ENCODE data around the gene HHATL. TPM values are rescaled to one million over a fixed set of nuclear protein-coding genes. Genes with fewer than 3 reads are reported as not detected.

Gene HHATL
- polyA plus RNA-seq (2012; ENCODE audit: low read depth, missing spikeins), result not detected

GRCh38 chr3:42702066-42702951 is at the start of gene HHATL:
TSS of gene HHATL (minus strand) at chr3:42702798. CDS start at chr3:42700826, 1,972 bp downstream.
- no peak for FAIRE-seq
- peak; percentile 14 for DNase-seq (ENCODE audit: insufficient read length, low spot score)
- TF ChIP-seq SPI1 (IDR thresholded peaks at IDR 0.05; ENCODE audit: low read depth, low read length) (no peak), POLR2A (IDR thresholded peaks at IDR 0.05; ENCODE audit: low read depth, low read length) (no peak), POU2F2 (IDR thresholded peaks at IDR 0.05; ENCODE audit: low read depth, low read length) (no peak)

GRCh38 chr3:42751609-42752008 is 49.0 kb upstream of the HHATL start:
- TF ChIP-seq POLR2A (IDR thresholded peaks at IDR 0.05; ENCODE audit: low read depth, low read length) (no peak), PAX5 (IDR thresholded peaks at IDR 0.05; ENCODE audit: insufficient read depth, low read length, severe bottlenecking) (no peak), POU2F2 (IDR thresholded peaks at IDR 0.05; ENCODE audit: low read depth, low read length) (no peak), TAF1 (IDR thresholded peaks at IDR 0.05; ENCODE audit: low read depth, low read length) (no peak)
- FAIRE-seq, result no peak
- DNase-seq (ENCODE audit: insufficient read length, low spot score), result no peak

- FAIRE-seq (no peak), DNase-seq (ENCODE audit: insufficient read length, low spot score) (no peak)
- TF ChIP-seq POLR2AphosphoS5 (IDR thresholded peaks at IDR 0.05; ENCODE audit: low read depth, low read length) (no peak), TAF1 (IDR thresholded peaks at IDR 0.05; ENCODE audit: low read depth, low read length) (no peak), PAX5 (IDR thresholded peaks at IDR 0.05; ENCODE audit: insufficient read depth, low read length, severe bottlenecking) (no peak), SPI1 (IDR thresholded peaks at IDR 0.05; ENCODE audit: low read depth, low read length) (no peak), POU2F2 (IDR thresholded peaks at IDR 0.05; ENCODE audit: low read depth, low read length) (no peak), POLR2A (IDR thresholded peaks at IDR 0.05; ENCODE audit: low read depth, low read length) (no peak)
Observed at GRCh38 chr3:42750834-42751233, 48.2 kb upstream of the HHATL start.

GRCh38 chr3:42749753-42750231 is 47.2 kb upstream of the HHATL start:
- TF ChIP-seq TAF1 (IDR thresholded peaks at IDR 0.05; ENCODE audit: low read depth, low read length) (no peak), POLR2A (IDR thresholded peaks at IDR 0.05; ENCODE audit: low read depth, low read length) (no peak), POU2F2 (IDR thresholded peaks at IDR 0.05; ENCODE audit: low read depth, low read length) (no peak), POLR2AphosphoS5 (IDR thresholded peaks at IDR 0.05; ENCODE audit: low read depth, low read length) (no peak), PAX5 (IDR thresholded peaks at IDR 0.05; ENCODE audit: insufficient read depth, low read length, severe bottlenecking) (no peak), SPI1 (IDR thresholded peaks at IDR 0.05; ENCODE audit: low read depth, low read length) (no peak)
- FAIRE-seq (no peak), DNase-seq (ENCODE audit: insufficient read length, low spot score) (peak; percentile 39)

GRCh38 chr3:42749025-42749752 is 46.6 kb upstream of the HHATL start:
- no peak for DNase-seq (ENCODE audit: insufficient read length, low spot score)

GRCh38 chr3:42747581-42747980 is 45.0 kb upstream of the HHATL start:
- no peak for FAIRE-seq
- TF ChIP-seq PAX5 (IDR thresholded peaks at IDR 0.05; ENCODE audit: insufficient read depth, low read length, severe bottlenecking), result no peak
- TF ChIP-seq POLR2AphosphoS5 (IDR thresholded peaks at IDR 0.05; ENCODE audit: low read depth, low read length), result no peak
- TF ChIP-seq POU2F2 (IDR thresholded peaks at IDR 0.05; ENCODE audit: low read depth, low read length), result no peak
- TF ChIP-seq POLR2A (IDR thresholded peaks at IDR 0.05; ENCODE audit: low read depth, low read length), result no peak
- TF ChIP-seq SPI1 (IDR thresholded peaks at IDR 0.05; ENCODE audit: low read depth, low read length), result no peak
- no peak for TF ChIP-seq TAF1 (IDR thresholded peaks at IDR 0.05; ENCODE audit: low read depth, low read length)

More at GRCh38 chr3:42749025-42749752, 46.6 kb upstream of the HHATL start:
- no peak for TF ChIP-seq SPI1 (IDR thresholded peaks at IDR 0.05; ENCODE audit: low read depth, low read length)
- TF ChIP-seq POLR2AphosphoS5 (IDR thresholded peaks at IDR 0.05; ENCODE audit: low read depth, low read length), result no peak
- no peak for TF ChIP-seq POU2F2 (IDR thresholded peaks at IDR 0.05; ENCODE audit: low read depth, low read length)
- TF ChIP-seq PAX5 (IDR thresholded peaks at IDR 0.05; ENCODE audit: insufficient read depth, low read length, severe bottlenecking), result no peak
- TF ChIP-seq TAF1 (IDR thresholded peaks at IDR 0.05; ENCODE audit: low read depth, low read length), result no peak
- TF ChIP-seq POLR2A (IDR thresholded peaks at IDR 0.05; ENCODE audit: low read depth, low read length), result no peak
- no peak for FAIRE-seq

GRCh38 chr3:42746455-42747450 is 44.2 kb upstream of the HHATL start:
- no peak for DNase-seq (ENCODE audit: insufficient read length, low spot score)
- FAIRE-seq, result no peak
- TF ChIP-seq POLR2AphosphoS5 (IDR thresholded peaks at IDR 0.05; ENCODE audit: low read depth, low read length), result no peak
- TF ChIP-seq TAF1 (IDR thresholded peaks at IDR 0.05; ENCODE audit: low read depth, low read length), result no peak
- no peak for TF ChIP-seq POLR2A (IDR thresholded peaks at IDR 0.05; ENCODE audit: low read depth, low read length)
- no peak for TF ChIP-seq POU2F2 (IDR thresholded peaks at IDR 0.05; ENCODE audit: low read depth, low read length)
- no peak for TF ChIP-seq PAX5 (IDR thresholded peaks at IDR 0.05; ENCODE audit: insufficient read depth, low read length, severe bottlenecking)
- no peak for TF ChIP-seq SPI1 (IDR thresholded peaks at IDR 0.05; ENCODE audit: low read depth, low read length)

More at GRCh38 chr3:42747581-42747980, 45.0 kb upstream of the HHATL start:
- DNase-seq (ENCODE audit: insufficient read length, low spot score), result no peak

GRCh38 chr3:42745776-42746454 is 43.3 kb upstream of the HHATL start:
- DNase-seq (ENCODE audit: insufficient read length, low spot score) (no peak), FAIRE-seq (no peak)
- TF ChIP-seq PAX5 (IDR thresholded peaks at IDR 0.05; ENCODE audit: insufficient read depth, low read length, severe bottlenecking) (no peak), SPI1 (IDR thresholded peaks at IDR 0.05; ENCODE audit: low read depth, low read length) (no peak), POU2F2 (IDR thresholded peaks at IDR 0.05; ENCODE audit: low read depth, low read length) (no peak), POLR2AphosphoS5 (IDR thresholded peaks at IDR 0.05; ENCODE audit: low read depth, low read length) (no peak), TAF1 (IDR thresholded peaks at IDR 0.05; ENCODE audit: low read depth, low read length) (no peak), POLR2A (IDR thresholded peaks at IDR 0.05; ENCODE audit: low read depth, low read length) (no peak)
